Cortex of kidney (tissue), 1 donor: ENCODE data around the gene IGFN1.

ENCODE experiments used
- DNase-seq: peaks from one replicate; lab custom pipeline; 2025; lab: John Stamatoyannopoulos, UW

Gene IGFN1

DNA sequence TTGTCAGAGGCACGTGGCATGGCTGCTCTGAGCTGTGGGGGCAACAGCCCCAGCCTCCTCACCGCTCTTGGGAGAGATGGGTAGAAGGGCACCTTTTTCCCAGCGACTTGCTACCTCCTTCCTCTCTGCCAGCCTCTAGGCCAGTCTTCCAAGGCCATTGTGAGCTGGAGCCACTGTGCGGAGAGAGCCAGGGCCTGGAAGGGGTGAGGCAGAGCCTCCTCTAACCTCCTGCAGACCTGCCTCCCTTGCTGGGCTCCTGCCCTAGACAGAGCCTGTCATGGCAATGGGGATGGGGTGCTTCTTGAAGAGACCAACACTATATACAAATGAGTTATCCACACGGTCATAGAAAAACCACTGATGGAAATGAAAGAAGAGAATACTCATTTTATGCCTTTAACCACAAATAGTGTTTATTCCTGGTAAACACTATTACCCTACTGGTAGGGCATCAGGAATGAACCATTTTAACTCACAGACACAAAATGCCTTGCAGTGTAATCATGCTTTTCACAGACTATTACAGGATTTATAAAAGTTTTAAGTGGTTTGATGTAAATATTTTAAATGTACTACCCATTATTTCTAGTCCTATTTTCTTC is 5.0 kb upstream of the IGFN1 start:
- DNase-seq = no peak

GRCh38 chr1:201186192-201186591 is 4.4 kb upstream of the IGFN1 start:
- no peak for DNase-seq

- no peak for DNase-seq
Measured at GRCh38 chr1:201189085-201189484, 1.5 kb upstream of the IGFN1 start.

DNA sequence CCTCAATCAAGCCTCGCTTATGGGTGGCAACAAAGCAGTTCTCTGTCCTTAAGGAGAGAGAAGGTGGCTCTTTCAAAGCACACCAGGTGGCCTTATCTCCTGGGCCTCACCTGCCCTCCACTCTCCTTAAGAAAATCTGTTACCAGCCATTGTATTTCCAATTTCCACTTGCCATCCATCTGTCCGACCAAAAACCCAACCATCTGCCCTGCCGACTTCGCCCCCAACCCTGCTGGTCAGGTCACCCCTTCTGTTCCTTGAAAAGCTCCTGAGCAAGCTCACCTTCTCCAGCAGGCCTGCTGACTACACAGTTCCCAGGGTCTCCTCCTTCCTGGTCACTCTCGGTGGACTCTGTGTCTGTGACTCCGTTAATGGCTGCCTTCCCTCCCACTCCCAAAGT is 619 bp upstream of the IGFN1 start:
- no peak for DNase-seq

DNA sequence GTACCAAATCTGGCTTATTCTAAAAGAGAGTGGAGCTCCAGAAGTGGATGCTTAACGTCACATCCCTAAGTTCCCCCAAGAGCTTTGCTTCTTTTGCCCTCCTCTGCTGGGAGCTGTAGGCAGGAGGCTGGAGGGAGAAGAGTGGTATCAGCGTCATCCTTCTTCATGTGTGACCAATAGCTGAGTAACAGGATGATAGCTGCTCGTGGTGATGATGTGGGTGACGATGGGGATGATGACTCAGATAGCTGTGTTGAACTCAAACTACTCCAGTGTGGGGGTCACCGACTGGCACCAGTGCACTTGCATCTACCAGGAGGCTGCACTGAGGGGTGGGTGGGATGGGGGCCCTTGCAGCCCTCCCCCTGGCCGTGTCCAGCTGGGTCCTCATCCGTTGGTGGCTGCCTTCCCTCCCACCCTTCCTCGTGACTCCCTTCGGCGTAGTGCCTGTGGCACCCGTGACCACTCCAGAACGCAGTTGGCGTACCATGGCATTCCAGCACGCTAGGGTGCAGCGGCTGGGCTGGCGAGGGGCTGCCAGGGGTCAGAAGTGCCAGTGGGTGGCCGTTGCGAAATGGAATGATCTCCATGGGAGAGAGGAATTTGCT is 1.1 kb downstream of the IGFN1 start:
- no peak for DNase-seq

DNA sequence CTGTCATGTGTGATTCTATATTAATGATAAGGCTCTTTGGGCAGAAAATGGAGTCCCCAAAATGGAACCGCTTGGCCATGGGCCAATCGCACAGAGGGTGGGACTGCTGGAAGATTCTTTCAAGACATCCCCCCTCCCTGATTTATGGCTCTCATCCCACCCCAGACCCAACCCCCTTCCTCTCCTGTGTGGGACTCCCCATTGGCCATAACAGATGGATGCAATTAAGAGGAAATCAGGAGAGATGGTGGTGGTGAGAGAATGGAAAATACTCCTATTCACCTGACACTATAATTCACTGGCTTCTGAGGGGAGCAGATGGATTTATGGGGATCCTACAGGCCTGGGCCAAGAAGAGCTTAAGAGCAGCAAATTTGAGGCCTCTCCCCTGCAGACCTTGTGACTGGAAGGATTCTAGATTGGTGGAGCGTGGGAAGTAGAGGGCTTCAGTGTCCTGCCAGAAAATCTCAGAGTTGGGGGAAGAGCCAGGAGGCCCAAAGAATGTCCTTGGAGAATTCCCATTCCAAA is 1.7 kb downstream of the IGFN1 start:
- DNase-seq = no peak

GRCh38 chr1:201194046-201194445 is 3.4 kb downstream of the IGFN1 start:
- DNase-seq = no peak

DNA sequence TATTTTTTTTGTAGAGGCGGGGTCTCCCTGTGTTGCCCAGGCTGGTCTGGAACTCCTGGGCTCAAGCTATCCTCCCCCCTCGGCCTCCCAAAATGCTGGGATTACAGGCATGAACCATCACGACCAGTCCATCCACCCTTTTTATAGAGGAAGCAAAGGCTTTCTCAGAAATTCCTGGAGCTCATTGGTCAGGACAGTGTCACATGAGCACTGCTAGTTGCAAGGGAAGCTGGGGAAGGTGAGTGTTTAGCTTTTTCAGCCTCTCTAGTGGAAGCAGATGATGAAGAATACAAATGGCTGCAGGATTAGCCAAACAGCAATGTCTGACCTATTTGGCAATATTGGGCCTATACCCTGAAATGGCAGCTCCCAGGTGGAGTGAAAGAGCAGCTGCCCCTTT is 8.0 kb downstream of the IGFN1 start:
- no peak for DNase-seq

GRCh38 chr1:201205036-201205435 is 14.4 kb downstream of the IGFN1 start:
- DNase-seq = no peak

DNA sequence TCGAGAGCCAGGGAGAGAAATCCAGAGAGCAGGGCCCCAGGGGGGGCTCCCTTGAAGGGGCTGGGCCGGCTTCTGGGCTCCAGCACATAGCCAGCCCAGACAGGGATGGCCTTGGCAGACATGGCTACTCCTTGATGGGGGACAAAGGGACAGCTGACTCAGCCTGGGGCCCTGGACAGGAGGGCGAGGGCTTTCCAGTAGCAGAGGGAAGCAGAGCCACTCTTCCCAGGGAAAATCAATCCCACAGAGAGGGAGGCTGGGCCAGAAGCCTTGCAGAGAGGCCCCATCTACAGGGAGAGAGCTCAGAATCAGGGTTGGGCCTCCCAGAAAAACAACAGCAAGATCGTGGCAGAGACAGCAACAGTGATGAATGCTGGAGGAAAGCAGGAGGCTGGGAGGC is 15.6 kb downstream of the IGFN1 start:
- DNase-seq = no peak

- DNase-seq = no peak
Measured at GRCh38 chr1:201207046-201207445, 16.4 kb downstream of the IGFN1 start.

GRCh38 chr1:201208236-201208635 is 17.6 kb downstream of the IGFN1 start:
- DNase-seq = no peak

- no peak for DNase-seq
Measured at GRCh38 chr1:201212056-201212455, 21.4 kb downstream of the IGFN1 start.

DNA sequence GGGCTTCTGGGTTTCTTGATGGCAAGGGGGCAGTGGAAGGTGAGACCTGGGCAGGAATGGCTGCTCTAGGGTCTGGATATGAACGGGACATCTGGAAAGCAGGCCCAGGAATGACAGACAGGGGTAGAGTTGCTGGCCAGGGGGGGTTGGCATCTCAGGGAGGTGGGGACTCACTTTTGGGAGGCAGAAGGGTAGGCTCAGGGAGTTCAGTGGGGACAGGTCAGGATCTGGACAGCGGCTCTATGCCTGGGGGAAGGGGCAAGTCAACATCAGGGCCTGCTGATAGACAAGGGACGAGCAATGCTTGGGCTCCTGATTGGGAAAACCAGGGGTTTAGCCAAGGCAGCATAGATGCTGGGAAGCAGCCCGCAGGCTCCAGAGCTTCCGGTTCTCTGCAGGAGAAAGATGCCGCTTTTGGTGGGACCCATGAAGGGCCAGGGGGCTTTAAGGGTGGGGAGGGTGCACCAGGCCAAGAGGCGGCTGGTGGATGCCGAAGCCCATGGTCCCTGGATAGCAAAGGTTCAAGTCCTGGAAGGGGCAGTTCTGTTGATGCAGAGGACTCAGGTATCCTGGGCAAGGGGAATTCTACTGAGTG is 21.9 kb downstream of the IGFN1 start:
- DNase-seq = no peak

DNA sequence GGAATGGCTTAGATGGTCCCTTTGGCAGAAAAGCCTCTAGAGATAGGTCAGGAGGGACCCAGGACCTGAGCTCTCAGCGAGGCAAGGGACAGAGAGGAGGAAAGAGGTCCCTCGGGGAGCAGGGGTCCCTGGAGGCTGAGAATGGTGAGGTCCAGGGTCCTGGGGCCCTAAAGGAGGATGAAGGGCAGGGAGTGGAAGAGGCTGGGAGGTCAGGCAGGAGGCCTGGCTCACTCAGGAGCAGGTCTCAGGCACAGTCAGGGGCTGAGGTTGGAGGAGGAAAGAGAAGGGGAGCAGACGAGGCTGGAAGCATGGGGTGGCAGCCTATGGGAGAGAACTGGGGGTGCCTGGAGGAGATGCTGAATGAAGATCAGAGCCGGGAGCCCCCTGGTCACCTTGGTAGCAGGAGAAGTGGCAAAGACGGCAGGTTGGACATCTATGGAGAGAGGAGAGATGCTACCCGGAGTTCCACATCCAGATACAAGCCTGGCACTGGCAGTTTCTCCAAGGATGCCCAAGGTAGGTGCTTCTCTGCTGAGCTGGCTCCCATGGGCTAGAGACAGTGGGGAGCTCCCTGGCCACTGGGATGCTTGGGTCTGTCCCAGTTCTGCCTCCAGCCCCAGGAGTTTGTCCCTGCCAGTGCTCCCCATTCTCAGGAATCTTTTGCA is 22.6 kb downstream of the IGFN1 start:
- no peak for DNase-seq

DNA sequence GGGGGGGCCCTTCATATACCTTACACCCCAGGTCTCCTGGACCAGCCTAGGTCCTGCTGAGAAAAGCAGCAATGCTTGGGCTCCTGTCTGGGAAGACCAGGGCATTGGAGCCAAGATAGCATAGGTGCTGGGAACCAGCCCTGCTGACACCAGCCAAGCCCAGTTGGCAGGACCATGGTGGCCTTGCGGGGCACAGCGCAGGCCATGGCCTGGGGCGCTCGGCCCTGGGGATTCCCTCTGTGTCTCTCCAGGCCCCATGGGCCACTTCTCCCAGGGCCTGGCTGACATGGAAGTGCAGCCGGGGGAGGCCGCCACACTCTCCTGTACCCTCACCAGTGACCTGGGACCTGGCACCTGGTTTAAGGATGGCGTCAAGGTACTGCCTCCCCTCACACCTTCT is 23.3 kb downstream of the IGFN1 start:
- no peak for DNase-seq

- no peak for DNase-seq
Measured at GRCh38 chr1:201214461-201214860, 23.8 kb downstream of the IGFN1 start.

DNA sequence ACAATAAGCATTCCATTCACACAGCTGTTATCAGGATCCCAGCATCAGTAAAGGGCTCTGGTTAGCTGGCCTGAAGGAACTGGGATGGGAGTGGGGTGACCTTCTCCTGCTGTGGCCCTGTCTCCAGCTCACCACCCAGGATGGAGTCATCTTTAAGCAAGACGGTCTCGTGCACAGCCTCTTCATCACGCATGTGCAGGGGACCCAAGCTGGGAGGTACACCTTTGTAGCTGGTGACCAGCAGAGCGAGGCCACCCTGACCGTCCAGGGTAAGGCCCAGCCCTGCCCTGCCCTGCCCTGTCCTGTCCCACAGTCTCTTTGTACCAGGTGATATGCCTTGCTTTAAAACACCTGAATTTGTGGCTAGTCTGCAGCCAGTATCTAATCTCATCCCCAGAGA is 24.3 kb downstream of the IGFN1 start:
- no peak for DNase-seq

GRCh38 chr1:201215531-201216357 is 25.1 kb downstream of the IGFN1 start:
- DNase-seq = no peak

DNA sequence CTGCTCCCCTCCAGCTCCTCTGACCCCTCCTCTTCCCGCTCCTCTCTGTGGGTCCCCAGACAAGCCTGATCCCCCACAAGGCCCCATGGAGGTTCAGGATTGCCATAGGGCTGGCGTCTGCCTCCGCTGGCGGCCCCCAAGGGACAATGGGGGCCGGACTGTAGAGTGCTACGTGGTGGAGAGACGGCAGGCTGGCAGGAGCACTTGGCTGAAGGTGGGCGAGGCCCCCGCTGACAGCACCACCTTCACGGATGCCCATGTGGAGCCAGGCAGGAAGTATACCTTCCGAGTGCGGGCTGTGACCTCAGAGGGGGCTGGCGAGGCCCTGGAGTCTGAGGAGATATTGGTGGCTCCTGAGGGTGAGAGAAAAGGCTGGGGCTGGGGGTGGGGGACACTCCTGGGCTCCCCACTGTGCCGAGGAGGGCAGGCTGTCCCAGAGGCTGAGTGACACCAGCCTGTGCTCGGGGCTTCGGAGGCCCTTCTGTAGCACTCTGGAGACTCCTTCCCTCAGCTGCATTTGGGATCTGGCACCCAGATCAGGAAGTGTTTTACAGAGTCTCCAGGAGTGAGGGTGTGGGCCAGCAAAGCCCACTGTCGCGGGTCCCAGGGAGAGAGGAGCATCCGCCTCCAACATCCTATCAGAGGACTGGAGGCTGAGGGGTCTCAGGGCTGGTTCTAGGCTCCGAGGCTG is 25.9 kb downstream of the IGFN1 start:
- DNase-seq = no peak

GRCh38 chr1:201217146-201217545 is 26.5 kb downstream of the IGFN1 start:
- no peak for DNase-seq

DNA sequence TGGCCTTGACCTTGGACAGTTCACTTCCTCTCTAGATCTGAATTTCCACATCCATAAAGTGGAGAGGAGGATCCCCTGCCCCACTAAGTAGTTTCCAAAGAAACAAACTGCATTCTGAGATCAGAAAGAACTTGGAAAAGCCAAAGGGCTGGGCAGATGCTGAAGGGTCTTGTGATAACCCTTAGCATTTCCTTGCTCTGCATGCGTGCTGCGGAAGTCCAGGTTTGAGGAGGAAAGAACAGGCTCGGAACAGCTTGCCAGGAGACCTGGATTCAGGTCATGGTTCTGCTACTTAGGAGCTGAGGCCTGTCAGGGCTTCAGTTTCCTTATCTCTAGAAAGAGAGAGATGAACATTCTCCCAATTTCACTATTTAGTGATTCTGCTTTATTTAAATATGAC is 27.2 kb downstream of the IGFN1 start:
- no peak for DNase-seq
